ENCODE results near the gene CDK9. TPM values are rescaled to one million over a fixed set of nuclear protein-coding genes. Genes with fewer than 3 reads are reported as not detected.
A peak's percentile ranks its signal among the peaks of the same experiment; 100 is the strongest.

The CDK9 gene
- total and polyA plus RNA-seq, 10 of the 15 experiments (the other 5 are each of a cell fraction or from before 2014, with no cell fraction given) = 7.3 to 92.6 (median 51.6) TPM

DNA sequence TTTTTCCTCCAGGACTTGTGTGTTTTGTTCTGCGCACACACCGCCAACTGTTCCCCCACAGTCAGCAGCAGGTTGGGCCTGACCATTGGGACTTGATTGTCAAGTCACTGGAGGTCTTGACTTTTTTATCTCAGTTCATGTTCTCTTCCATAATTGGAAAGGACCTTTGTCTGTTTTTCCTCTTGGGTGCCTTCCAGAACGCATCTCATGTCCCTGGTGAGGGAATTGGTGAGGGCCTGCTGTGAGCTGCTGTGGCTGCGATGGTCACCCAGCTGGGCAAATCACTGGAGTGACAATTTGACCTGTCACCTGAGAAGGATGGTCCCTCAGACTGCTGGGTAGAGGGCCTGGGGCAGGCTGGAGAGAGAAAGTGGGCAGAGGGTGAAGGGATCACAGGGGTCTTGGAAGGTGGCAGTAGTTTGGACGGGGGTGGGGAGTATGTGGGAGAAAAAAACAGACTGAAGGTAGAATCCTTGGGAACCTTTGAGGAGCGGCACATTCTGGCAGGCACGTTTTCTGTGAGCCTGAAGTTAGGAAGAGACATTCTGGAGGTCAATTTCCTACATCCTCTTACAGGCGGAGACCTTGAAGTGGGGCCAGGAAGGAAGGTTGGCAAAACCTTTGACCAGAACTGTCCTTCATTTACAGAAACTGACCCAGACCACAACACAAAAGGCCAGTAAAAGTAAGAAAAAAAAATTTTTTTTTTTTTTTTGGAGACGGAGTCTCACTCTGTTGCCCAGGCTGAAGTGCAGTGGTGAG lies 4.4 kb downstream of the CDK9 start:
- in situ Hi-C loops (cut with MboI) = no loop called here
- H3K36me3 ChIP-seq (ENCODE audit: control insufficient read depth in 2 of 2, insufficient read depth in 2 of 2, low read length in 1 of 2) = peaks cover 28 to 39% of the 10 kb centered on the region in 2 experiments
- POLR2A ChIA-PET = no interaction called here

DNA sequence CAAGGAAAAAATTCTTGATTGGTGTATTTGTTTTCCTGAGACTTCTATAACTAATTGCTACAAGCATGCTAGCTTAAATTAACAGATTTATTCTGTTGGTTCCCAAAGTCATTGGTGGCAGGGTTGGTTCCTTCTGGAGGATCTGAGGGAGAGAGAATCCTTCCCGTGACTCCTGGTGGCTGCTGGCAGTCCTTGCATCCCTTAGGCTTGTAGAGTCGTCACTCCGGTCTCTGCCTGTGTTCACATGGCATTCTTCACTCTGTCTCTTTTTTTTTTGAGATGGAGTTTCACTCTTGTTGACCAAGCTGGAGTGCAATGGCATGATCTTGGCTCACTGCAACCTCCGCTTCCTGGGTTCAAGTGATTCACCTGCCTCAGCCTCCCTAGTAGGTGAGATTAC lies 5.3 kb downstream of the CDK9 start:
- RAD21 ChIA-PET (ENCODE audit: unreplicated experiment) = no interaction called here
- TF ChIP-seq CREM (IDR thresholded peaks at IDR 0.05; ENCODE audit: low read depth) (no peak), TCF7 (IDR thresholded peaks at IDR 0.05; ENCODE audit: borderline replicate concordance) (no peak), ZBED1 (IDR thresholded peaks at IDR 0.05; ENCODE audit: borderline replicate concordance) (no peak), ZNF384 (IDR thresholded peaks at IDR 0.05; ENCODE audit: borderline replicate concordance, low read depth, low read length) (no peak), CBFB (IDR thresholded peaks at IDR 0.05; ENCODE audit: low read depth) (no peak), YY1 (IDR thresholded peaks at IDR 0.05; ENCODE audit: low read depth, low read length) (no peak), RBBP5 (conservative IDR thresholded peaks at IDR 0.05) (no peak), MXI1 (IDR thresholded peaks at IDR 0.05; ENCODE audit: low read depth, low read length) (no peak), MYB (IDR thresholded peaks at IDR 0.05; ENCODE audit: borderline replicate concordance, low read depth, low read length) (no peak), HDGF (IDR thresholded peaks at IDR 0.05) (no peak), SREBF1 (IDR thresholded peaks at IDR 0.05; ENCODE audit: low read length) (no peak)
- TF ChIP-seq, protein P1, sequence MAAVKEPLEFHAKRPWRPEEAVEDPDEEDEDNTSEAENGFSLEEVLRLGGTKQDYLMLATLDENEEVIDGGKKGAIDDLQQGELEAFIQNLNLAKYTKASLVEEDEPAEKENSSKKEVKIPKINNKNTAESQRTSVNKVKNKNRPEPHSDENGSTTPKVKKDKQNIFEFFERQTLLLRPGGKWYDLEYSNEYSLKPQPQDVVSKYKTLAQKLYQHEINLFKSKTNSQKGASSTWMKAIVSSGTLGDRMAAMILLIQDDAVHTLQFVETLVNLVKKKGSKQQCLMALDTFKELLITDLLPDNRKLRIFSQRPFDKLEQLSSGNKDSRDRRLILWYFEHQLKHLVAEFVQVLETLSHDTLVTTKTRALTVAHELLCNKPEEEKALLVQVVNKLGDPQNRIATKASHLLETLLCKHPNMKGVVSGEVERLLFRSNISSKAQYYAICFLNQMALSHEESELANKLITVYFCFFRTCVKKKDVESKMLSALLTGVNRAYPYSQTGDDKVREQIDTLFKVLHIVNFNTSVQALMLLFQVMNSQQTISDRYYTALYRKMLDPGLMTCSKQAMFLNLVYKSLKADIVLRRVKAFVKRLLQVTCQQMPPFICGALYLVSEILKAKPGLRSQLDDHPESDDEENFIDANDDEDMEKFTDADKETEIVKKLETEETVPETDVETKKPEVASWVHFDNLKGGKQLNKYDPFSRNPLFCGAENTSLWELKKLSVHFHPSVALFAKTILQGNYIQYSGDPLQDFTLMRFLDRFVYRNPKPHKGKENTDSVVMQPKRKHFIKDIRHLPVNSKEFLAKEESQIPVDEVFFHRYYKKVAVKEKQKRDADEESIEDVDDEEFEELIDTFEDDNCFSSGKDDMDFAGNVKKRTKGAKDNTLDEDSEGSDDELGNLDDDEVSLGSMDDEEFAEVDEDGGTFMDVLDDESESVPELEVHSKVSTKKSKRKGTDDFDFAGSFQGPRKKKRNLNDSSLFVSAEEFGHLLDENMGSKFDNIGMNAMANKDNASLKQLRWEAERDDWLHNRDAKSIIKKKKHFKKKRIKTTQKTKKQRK (IDR thresholded peaks at IDR 0.05; ENCODE audit: low read depth, low read length) = no peak
- TF ChIP-seq, protein P2, sequence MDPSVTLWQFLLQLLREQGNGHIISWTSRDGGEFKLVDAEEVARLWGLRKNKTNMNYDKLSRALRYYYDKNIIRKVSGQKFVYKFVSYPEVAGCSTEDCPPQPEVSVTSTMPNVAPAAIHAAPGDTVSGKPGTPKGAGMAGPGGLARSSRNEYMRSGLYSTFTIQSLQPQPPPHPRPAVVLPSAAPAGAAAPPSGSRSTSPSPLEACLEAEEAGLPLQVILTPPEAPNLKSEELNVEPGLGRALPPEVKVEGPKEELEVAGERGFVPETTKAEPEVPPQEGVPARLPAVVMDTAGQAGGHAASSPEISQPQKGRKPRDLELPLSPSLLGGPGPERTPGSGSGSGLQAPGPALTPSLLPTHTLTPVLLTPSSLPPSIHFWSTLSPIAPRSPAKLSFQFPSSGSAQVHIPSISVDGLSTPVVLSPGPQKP (IDR thresholded peaks at IDR 0.05; ENCODE audit: low read depth, low read length) = no peak

More for the DNA sequence above, 4.4 kb downstream of the CDK9 start:
- intact Hi-C loops (cut with micrococcal nuclease; ENCODE audit: unreplicated experiment) = no loop called here
- peaks cover 34% of the 10 kb centered on the region for H3K79me2 ChIP-seq (ENCODE audit: control insufficient read depth, insufficient read depth, low read length)
- peaks cover 15% of the 10 kb centered on the region for H4K20me1 ChIP-seq (ENCODE audit: control insufficient read depth, insufficient read depth)
- no peak overlapping the region for H2AFZ ChIP-seq (ENCODE audit: control insufficient read depth, low read depth, low read length)
- ChIA-PET CTCF (interaction anchor here (0.9 kb wide), 1 partner anchor 125 kb away, joined by 3 read pairs; no protein-coding TSS in a partner anchor), SMC1A (ENCODE audit: uncharacterized antibody, unreplicated experiment) (interaction anchor here (1.7 kb wide), 1 partner anchor 15 kb away, joined by 3 read pairs; no protein-coding TSS in a partner anchor), RAD21 (ENCODE audit: unreplicated experiment) (no interaction called here)
- 89% methylated on average over 9 of the region's 9 CpGs for WGBS (ENCODE audit: insufficient coverage, insufficient replicate concordance, low lambda C conversion rate, missing lambda C conversion rate)
- H3K27me3 ChIP-seq (replicated peaks in 1 of 2; ENCODE audit: control insufficient read depth in 2 of 2, insufficient read depth in 2 of 2, low read length in 1 of 2) = no peaks in the 10 kb centered on the region
- DNase-seq (ENCODE audit: low read depth, low spot score) (no peak), FAIRE-seq (no peak), ATAC-seq (no peak)
- TF ChIP-seq NBN (IDR thresholded peaks at IDR 0.05) = no peak
- 0 out of 2 replicates have a peak, but pooled peaks have one; percentile 43 for TF ChIP-seq POLR2A (IDR thresholded peaks at IDR 0.05; ENCODE audit: low read depth, low read length)
- H3K9ac ChIP-seq (ENCODE audit: control insufficient read depth, insufficient read depth, low read length) = no peak overlapping the region
- no TSS peak for BruUV-seq (replicated peaks)
- H3K9me3 ChIP-seq (replicated peaks; ENCODE audit: control insufficient read depth, insufficient read depth, low read length) = no peaks in the 10 kb centered on the region
- no peak overlapping the region for H3K4me2 ChIP-seq (ENCODE audit: control insufficient read depth, insufficient read depth)
- H3K4me3 ChIP-seq = no peak overlapping the region
- H3K4me1 ChIP-seq (ENCODE audit: control insufficient read depth, insufficient read depth, low read length) = peaks cover 10% of the 10 kb centered on the region; the same call in 1 of the 2 replicates
- no peak overlapping the region for H3K27ac ChIP-seq (ENCODE audit: control insufficient read depth, insufficient read depth)

More for the DNA sequence above, 5.3 kb downstream of the CDK9 start:
- H3K27me3 ChIP-seq (replicated peaks in 1 of 2; ENCODE audit: control insufficient read depth in 2 of 2, insufficient read depth in 2 of 2, low read length in 1 of 2) = no peaks in the 10 kb centered on the region
- peaks cover 15% of the 10 kb centered on the region for H3K4me1 ChIP-seq (ENCODE audit: control insufficient read depth, insufficient read depth, low read length)
- H3K79me2 ChIP-seq (ENCODE audit: control insufficient read depth, insufficient read depth, low read length) = peaks cover 32% of the 10 kb centered on the region
- ATAC-seq = no peak
- intact Hi-C loops (cut with micrococcal nuclease; ENCODE audit: unreplicated experiment) = no loop called here
- no peak overlapping the region for H3K27ac ChIP-seq (ENCODE audit: control insufficient read depth, insufficient read depth)
- POLR2A ChIA-PET = no interaction called here
- CTCF ChIA-PET = interaction anchor here (0.7 to 0.9 kb wide), 2 partner anchors 14 to 124 kb away, joined by 3 read pairs; no protein-coding TSS in a partner anchor
- in situ Hi-C loops (cut with MboI) = no loop called here
- peaks cover 15% of the 10 kb centered on the region for H4K20me1 ChIP-seq (ENCODE audit: control insufficient read depth, insufficient read depth)
- no TSS peak for BruUV-seq (replicated peaks)
- no peak for FAIRE-seq
- H2AFZ ChIP-seq (ENCODE audit: control insufficient read depth, low read depth, low read length) = no peak overlapping the region
- no peak overlapping the region for H3K9ac ChIP-seq (ENCODE audit: control insufficient read depth, insufficient read depth, low read length)
- SMC1A ChIA-PET (ENCODE audit: uncharacterized antibody, unreplicated experiment) = no interaction called here
- no peak overlapping the region for H3K4me3 ChIP-seq
- peaks cover 28 to 39% of the 10 kb centered on the region in 2 experiments for H3K36me3 ChIP-seq (ENCODE audit: control insufficient read depth in 2 of 2, insufficient read depth in 2 of 2, low read length in 1 of 2)
- H3K4me2 ChIP-seq (ENCODE audit: control insufficient read depth, insufficient read depth) = no peak overlapping the region
- DNase-seq (ENCODE audit: low read depth, low spot score) = no peak
- 81% methylated on average over 4 of the region's 4 CpGs for WGBS (ENCODE audit: insufficient coverage, insufficient replicate concordance, low lambda C conversion rate, missing lambda C conversion rate)
- H3K9me3 ChIP-seq (replicated peaks; ENCODE audit: control insufficient read depth, insufficient read depth, low read length) = no peaks in the 10 kb centered on the region
